GM12875 (cell line): ENCODE results near the gene PSTPIP1.

Source experiments
- H3K4me3 ChIP-seq: one replicate; pipeline ENCODE4 v1.5.1; 2011; ENCODE audit warnings: low read depth, low read length, control low read depth
- TF ChIP-seq, protein P1 (sequence below): IDR thresholded peaks from 2 replicates; pipeline ENCODE4 v1.5.1; 2011; ENCODE audit warnings: low read depth, mild to moderate bottlenecking, control low read depth, inconsistent platforms, low read length, moderate library complexity, borderline replicate concordance; ENCODE audit not compliant: insufficient read depth

Gene PSTPIP1

DNA sequence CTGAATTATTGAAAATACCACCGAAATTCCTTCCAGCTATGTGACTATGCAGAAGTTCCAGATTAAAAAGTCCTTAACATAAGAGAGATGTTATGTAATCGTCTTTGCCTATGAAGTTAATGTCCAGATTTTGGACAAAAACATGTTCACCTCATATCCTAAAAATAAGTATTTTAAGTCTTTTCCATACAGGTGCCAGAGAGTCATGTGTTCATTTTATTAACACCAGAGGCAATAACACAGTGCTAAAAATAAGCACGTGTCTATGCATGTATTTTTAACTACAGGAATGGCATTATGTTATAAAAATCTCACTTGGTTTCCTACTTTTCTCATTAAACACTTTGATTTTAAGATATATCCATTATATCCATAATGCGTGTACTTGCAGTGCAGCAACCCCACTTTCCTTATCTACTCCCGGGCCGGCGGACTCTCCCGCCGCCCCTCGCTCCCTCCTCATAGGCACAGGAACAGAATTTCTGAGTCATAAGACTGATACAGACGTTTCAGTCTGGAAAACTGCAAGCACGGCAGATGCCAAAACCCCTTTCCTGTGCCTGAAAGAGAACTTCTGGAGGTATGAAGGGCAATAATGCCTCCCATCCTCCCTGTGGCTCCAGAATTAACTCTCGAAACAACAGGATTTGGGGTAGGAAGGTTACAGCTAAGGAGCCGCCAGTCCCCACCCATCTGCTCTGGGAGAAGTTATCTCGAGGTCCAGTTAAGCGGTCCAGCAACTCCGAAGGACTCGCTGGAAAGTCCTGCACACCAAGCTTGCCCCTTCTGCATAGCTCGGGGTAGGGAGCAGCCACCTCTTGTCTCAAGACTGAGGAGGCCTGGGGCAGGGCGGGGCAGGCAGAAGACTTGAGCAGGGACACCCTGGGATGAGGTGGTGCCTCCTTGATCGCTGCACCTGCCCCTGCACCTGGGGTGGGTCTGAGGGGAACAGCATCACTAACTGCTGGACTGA lies 22.3 kb upstream of the PSTPIP1 start:
- TF ChIP-seq, protein P1, sequence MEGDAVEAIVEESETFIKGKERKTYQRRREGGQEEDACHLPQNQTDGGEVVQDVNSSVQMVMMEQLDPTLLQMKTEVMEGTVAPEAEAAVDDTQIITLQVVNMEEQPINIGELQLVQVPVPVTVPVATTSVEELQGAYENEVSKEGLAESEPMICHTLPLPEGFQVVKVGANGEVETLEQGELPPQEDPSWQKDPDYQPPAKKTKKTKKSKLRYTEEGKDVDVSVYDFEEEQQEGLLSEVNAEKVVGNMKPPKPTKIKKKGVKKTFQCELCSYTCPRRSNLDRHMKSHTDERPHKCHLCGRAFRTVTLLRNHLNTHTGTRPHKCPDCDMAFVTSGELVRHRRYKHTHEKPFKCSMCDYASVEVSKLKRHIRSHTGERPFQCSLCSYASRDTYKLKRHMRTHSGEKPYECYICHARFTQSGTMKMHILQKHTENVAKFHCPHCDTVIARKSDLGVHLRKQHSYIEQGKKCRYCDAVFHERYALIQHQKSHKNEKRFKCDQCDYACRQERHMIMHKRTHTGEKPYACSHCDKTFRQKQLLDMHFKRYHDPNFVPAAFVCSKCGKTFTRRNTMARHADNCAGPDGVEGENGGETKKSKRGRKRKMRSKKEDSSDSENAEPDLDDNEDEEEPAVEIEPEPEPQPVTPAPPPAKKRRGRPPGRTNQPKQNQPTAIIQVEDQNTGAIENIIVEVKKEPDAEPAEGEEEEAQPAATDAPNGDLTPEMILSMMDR: no peak
- H3K4me3 ChIP-seq: no peak overlapping the region

DNA sequence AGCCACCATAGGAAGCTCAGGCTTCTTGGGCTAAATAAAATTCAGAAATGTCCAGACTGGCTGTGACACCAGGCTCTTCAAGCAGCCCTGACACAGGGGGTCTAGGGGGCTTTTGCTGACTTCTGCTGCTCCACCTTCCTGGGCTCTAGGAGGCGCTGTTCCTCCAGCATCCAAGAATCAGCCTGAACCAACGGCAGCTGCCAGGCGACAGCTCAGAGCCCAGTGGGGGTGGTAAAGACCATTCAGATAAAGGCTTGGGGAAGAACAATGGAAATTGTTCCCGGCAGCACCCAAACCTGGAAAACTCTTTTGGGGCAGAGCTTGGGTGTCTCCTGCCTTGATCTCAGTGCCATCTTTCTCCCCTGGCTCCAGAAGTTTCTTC lies 21.6 kb upstream of the PSTPIP1 start:
- TF ChIP-seq, protein P1: peak; percentile 86
- no peak overlapping the region for H3K4me3 ChIP-seq

DNA sequence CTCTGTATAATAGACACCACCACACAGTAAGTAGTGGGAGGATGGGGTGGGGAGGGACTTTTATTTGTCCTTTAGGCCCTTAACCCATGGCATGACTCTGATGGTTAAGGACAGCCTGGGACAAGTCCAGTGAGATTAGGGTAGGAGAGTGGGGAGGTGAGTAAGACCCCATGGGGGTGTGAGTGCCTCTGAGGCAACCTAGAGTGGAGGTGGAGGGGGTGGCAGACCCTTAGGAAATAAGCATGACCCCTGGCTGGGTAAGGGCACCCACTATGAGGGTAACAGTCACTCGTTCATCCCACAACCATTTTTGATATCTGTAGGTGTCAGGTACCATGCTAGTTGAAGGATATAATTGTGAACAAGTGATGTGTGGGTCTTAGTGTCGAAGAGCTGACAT lies 21.0 kb upstream of the PSTPIP1 start:
- TF ChIP-seq, protein P1: no peak
- H3K4me3 ChIP-seq: no peak overlapping the region

DNA sequence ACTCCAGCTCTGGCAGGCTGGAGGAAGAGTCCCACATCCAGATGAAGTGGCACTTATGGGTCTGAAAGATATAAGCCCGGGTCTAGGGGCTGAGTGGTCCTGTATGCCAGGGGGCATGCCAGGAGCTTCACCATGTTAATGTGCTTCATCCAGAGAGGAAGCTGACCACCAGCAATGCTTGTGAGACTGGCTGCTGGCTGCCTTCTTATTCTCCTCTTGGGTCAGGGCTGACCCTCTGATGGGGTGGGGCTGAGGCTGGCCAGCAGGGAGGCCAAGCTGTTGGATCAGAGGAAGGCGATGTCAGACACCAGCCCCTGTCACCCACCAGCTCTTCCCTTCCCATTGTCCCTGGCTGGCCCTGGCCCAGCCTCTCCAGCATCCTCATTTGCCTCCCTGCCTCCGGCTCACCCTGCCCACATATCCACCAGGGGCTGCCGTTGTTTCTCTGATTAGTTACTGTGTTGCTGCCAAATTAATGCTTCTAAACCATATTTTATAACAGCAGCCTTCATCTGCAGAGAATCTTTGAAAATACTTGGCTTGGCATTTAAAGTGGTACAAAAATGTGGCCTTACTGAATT lies 20.4 kb upstream of the PSTPIP1 start:
- TF ChIP-seq, protein P1: 0 out of 2 replicates have a peak, but pooled peaks have one; percentile 1
- H3K4me3 ChIP-seq: no peak overlapping the region

DNA sequence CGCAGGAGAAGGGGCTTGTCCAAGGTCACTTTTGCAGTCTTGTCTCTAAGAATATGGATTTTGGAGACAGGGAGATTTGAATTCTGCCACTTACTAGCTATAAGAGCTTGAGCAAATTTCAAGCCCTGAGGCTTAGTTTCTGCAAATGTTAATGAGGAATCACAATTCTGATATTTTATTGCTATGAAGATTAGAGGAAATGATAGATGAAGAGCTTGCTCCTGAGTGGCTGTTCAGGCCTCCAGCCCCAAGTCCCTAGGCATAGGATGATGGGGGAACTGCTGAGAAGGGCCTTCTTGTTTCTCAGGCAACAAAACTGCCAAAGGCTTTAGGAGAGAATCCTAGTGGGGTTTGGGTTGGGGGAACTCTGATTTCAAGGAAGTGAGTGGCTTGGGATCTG lies 18.8 kb upstream of the PSTPIP1 start:
- no peak overlapping the region for H3K4me3 ChIP-seq
- TF ChIP-seq, protein P1: no peak

DNA sequence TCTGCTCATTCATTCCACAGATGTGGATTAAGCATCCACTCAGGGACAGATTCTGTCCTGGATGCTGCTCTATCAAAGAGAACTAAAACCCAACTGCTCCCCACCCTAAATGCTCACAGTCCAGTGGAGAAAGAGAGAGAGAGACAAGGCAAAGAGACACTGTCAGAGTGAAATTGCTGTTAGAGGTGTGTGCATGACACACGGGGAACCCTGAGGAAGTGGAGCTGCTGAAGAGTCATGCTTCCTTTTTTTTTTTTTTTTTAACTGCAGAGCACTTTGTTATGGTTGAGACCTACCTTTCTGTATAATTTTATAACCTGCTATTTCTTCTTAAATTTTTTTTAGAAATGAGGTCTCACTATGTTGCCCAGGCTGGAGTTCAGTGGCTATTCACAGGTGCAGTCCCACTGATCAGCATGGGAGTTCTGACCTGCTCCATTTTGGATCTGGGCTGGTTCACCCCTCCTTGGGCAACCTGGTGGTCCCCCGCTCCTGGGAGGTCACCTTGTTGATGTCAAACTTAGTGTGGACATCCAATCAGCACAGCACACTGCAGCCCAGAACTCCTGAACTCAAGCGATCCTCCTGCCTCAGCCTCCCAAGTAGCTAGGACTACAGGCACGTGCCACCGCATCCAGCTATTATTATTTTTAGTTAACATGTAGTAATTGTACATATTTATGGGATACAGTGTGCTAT lies 18.2 kb upstream of the PSTPIP1 start:
- H3K4me3 ChIP-seq: no peak overlapping the region
- TF ChIP-seq, protein P1: no peak
